Vagina (tissue), 2 donors: ENCODE results near the gene OR51B6.

Experiments used
- CTCF ChIP-seq, 3 experiments: fragments of 450-650 bp in 2 of 3; fragments of 200-600 bp in 1 of 3; sonication (generic) in 1 of 3; IDR thresholded peaks; one replicate each; pipeline ENCODE4 v1.5.1; 2017 to 2019; ENCODE audit warnings: antibody characterized with exemption in 3 of 3, mild to moderate bottlenecking in 2 of 3, moderate library complexity in 2 of 3
- POLR2A ChIP-seq, 2 donors: fragments of 450-650 bp; IDR thresholded peaks; one replicate each; pipeline ENCODE4 v1.6.1; 2017; ENCODE audit warnings: antibody characterized with exemption in 2 of 2, mild to moderate bottlenecking in 2 of 2, moderate library complexity in 2 of 2
- POLR2AphosphoS5 ChIP-seq, 2 donors: sonication (generic); formaldehyde crosslinking; IDR thresholded peaks; one replicate each; pipeline ENCODE4 v1.9.0; 2017; ENCODE audit warnings: antibody characterized with exemption in 2 of 2, mild to moderate bottlenecking in 2 of 2, low read depth in 1 of 2; ENCODE audit not compliant: insufficient read depth in 1 of 2

DNA sequence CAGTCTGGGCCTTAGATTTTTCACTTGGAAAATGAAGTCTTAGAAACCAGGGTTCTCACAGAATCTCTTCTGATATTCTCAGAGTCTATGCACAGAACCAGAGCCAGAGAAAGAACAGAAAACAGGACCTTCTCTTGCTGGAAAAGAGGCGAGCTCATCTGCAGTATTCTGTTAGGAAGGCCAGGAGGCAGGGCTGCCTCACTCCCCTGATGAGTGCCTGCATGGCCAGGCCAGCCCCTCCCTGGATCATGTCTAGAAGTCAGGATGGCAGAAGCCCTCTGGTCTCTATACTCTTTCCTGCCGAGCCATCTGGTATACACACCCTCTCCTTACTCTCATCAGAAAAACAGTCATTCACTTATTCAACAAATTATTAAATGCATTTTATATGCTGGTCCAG, 33.0 kb downstream of the OR51B6 start:
- TF ChIP-seq CTCF (IDR thresholded peaks at IDR 0.05) (no peak), POLR2A (IDR thresholded peaks at IDR 0.05) (no peak), POLR2AphosphoS5 (IDR thresholded peaks at IDR 0.05; ENCODE audit: insufficient read depth in 1 of 2, low read depth in 1 of 2) (no peak)
